NCI-H1105 treated with DMSO at 0.1 percent for 48 hours (cell line): Measurements from ENCODE around the gene CYP24A1.

Experiments used
- DNase-seq: peaks from one replicate; lab custom pipeline; 2025; lab: John Stamatoyannopoulos, UW

CYP24A1 gene

DNA sequence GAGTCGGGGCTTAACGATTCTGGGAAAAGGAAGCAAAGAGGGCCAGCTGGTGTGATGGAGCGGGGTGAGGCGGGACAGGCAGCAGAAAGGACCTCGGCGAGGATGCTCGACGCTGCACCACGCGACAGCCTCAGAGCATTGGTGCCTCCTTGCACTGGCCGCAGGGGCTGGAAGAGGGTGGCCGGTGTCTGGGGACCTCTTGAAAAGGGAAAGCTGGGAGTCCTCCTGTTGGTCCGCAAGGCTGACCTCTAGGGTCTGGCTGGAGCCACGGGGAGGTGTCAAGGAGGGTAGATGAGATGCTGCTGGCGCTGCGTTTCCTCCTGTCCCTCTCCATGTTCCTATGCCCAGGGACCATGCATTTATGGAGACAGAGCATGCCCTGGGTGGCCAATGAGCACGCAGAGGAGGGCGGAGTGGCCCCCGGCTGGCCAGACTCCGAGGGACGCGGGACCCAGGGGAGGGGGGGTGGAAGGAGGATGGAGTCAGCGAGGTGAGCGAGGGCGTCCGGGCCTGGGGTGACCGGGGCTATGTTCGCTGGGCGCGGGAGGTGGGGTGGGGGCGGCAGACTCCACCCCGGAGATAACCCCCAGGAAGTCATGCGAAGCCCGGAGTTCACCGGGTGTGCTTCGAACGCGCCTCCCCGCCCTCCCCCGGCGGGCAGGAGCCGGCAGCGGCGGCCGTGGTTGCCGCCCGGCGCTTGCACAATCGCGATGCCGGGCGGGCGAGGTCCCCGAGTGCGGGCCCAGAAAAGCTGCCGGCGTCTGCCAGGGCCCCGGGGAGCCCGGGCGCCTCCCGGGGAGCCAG lies at the start of gene CYP24A1:
Gene CYP24A1, minus strand, starts transcription at position 334 of the 804 bp plus-strand sequence. CDS start 407 bp downstream, outside the sequence.
- DNase-seq: no peak

DNA sequence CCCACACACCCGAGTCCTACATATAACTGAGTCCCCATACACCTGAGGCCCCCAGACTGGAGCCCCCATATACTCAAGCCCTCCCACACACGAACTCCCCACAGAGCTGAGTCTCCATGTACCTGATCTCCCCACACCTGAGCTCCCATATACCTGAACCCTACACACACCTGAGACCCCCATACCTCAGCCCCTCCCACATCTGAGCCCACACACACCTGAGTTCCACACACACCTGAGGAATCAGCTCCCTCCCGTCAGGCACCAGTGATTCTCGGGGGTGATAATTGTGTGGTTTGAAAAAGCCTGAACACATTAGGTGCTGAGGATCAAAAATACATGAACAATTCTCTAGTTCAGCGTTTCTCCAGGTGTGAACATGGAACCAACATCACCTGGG lies 49.5 kb upstream of the CYP24A1 start:
- DNase-seq: no peak

DNA sequence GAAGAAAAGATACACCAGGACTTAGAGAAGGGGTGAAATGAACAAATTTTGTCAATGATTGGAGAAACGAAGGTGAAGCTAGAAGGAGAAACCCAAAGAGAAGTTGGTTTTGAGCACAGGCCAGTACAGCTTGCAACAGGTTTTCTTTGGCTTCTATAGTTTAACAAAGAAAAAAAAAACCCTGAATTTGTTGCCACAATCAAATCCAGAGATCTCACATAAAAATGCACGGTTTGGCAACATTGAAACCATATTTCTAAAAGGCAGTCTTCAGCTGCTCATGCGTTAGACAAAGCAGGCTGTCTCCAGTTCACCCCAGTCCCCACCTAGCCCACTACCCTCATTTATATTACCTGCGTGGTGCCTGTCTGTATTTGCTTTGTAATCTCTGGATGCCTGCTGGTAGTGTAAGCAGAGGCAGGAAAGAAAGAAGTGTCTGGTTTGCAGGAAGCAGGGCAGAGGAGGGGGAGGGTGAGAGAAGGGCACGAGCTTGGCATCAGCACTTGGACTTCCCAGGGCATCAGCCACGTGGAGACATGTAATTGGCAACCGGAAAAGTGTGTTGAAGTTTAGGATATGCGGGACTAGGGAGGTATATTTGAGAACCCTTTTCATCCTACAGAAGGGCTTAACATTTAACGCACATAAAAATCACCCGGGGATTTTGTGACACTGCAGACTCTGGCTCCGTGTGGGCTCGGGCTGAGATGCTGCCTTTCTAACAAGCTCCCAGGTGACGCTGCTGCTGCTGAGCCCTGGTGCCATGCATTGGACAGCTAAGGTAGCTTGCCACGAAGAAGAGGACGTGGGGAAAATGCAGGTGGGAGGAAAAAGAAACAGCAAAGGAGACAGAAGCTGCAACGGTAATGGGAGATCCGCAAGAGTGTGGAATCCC lies 48.5 kb upstream of the CYP24A1 start:
- peak; percentile 32 for DNase-seq

- no peak for DNase-seq
These were observed 47.6 kb upstream of the CYP24A1 start for GRCh38 chr20:54221353-54221752.

GRCh38 chr20:54220722-54221121 lies 46.9 kb upstream of the CYP24A1 start:
- no peak for DNase-seq

- peak; percentile 47 for DNase-seq
These were observed 46.1 kb upstream of the CYP24A1 start for GRCh38 chr20:54219751-54220426.

- DNase-seq: no peak
These were observed 44.7 kb upstream of the CYP24A1 start for GRCh38 chr20:54218470-54218869.

DNA sequence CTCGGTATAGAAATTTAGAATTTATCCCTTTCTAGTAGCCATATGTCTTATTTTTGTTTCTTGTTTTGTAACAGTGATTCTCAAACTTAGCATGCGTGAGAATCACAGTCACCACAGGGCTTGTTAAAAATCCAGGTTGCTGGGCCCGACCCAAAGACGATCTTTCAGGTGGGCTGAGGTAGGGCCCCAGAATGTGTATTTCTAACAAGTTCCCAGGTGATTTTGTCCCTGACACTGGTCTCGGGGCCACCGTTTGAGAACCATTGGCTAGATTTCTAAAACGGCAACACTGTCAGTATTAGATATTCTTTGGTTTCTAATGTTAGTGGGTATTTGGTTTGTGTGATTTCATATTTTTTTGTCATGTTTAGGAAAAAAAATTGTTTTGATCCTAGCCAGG lies 44.0 kb upstream of the CYP24A1 start:
- no peak for DNase-seq

DNA sequence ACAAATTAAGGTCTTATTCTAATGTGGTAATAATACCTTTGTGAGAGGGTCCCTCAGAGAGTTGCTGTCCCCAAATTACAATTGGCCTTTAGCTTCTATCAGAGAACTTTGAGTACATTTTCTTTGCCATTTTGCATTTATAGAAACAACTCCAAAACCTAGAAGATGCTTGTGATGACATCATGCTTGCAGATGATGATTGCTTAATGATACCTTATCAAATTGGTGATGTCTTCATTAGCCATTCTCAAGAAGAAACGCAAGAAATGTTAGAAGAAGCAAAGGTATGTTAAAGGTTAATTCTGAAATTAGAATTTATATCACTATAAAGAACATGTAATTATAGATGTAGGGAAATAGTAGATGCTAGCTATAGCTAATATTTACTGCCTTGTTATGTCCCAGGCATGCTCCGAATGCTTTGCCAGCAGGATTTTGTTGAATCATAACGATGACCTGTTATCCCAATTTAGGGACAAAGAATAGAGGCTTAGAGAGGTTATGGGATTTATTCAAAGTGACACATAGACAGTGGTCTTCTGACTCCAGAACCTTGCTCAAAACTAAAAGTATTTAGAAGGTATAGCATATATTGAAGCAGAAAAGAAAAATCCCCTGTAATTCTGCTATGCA lies 41.5 kb upstream of the CYP24A1 start:
- DNase-seq: no peak

DNA sequence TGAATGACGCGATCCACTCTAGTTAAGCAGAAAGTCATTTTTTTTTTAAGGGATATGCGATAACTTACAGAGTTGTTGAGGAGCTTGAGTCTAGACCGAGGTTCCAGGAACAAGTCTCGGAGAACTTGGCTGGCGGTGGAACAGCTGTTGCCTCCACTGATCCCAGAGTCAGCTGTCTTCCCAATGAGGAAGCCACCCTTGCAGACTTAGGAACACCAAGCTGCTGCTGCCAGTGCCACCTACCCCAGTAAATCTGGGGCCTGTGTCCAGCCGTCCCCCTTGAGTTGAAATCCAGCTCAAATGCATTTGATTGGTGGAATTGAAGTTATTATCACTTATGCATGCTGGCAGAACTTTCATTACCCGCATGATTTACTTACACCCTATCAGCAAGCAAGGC lies 40.8 kb upstream of the CYP24A1 start:
- no peak for DNase-seq

- DNase-seq: no peak
These were observed 39.1 kb upstream of the CYP24A1 start for GRCh38 chr20:54212871-54213270.

GRCh38 chr20:54212226-54212625 lies 38.4 kb upstream of the CYP24A1 start:
- DNase-seq: no peak

- no peak for DNase-seq
These were observed 35.5 kb upstream of the CYP24A1 start for GRCh38 chr20:54209216-54209813.

- peak; percentile 32 for DNase-seq
These were observed 34.9 kb upstream of the CYP24A1 start for GRCh38 chr20:54208548-54209176.

- peak; percentile 77 for DNase-seq
These were observed 34.2 kb upstream of the CYP24A1 start, which contains the start of gene PFDN4 for GRCh38 chr20:54207743-54208547. PFDN4 (plus strand) TSS chr20:54208087; CDS start chr20:54208101, 14 bp downstream.

DNA sequence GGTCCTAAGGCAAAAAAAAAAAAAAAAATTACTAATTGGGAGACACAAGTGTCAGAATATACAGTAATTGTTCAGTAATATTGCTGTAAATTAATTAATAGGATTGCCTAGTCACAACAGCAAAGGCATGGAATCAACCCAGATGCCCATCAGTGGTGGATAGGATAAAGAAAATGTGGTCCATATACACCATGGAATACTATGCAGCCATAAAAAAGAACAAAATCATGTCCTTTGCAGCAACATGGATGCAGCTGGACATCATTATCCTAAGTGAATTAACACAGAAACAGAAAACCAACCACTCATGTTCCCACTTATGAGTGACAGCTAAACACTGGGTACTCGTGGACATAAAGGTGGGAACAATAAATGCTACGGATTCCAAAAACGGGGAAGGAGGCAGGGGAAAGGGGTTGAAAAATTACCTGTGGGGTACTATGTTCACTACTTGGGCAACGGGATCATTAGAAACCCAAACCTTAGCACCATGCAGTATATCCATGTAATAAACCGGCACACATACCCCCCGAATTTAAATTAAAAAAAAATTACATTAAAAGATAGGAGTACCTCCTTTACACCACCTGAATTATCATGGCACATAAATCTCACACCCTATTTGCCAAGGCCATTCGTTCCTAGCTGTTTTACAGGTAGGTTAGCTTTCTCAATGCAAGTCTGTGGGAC lies 33.4 kb upstream of the CYP24A1 start:
- no peak for DNase-seq

DNA sequence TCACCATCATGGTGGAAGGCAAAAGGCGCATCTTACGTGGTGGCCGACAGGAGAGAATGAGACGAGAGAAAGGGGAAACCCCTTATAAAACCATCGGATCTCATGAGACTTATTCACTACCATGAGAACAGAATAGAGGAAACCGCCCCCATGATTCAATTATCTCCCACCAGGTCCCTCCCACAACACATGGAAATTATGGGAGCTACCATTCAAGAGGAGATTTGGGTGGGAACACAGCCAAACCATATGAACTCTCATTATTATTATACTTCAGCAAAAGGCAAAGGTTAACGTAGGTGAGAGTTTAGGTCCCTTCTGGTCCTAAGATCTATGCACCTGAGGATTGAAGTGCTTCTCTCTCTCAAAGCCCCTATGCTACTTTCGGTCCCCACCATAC lies 31.7 kb upstream of the CYP24A1 start:
- no peak for DNase-seq

- DNase-seq: no peak
These were observed 30.7 kb upstream of the CYP24A1 start for GRCh38 chr20:54204481-54204880.

DNA sequence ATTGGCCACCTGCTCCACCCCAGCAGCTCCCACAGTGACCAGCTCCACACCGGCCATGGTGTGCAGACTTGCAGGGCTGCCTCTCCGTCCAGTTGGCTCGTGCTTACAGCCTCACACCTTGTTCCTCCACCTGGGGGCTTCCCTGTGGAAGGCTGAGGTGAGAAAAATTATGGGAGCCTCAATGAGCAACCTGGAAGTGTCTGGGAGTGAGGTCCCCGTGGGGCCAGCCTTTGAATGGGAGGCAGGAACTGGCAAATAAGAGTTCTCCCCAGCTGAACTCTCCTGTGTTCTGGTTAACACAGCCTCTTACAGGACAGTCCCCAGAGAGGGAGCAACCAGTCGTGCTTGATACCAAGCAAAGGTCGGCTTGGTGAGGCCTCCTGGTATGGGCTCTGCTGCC lies 30.3 kb upstream of the CYP24A1 start:
- no peak for DNase-seq
